ENCODE measurements around the gene WSB2. TPM values are rescaled to one million over a fixed set of nuclear protein-coding genes. Genes with fewer than 3 reads are reported as not detected.
A peak's percentile ranks its signal among the peaks of the same experiment; 100 is the strongest.

Gene WSB2
- polyA plus RNA-seq, 1 donor (not counting 4 experiments of a cell fraction or from before 2014, with no cell fraction given): 84.0 TPM

- H3K79me2 ChIP-seq (ENCODE audit: control insufficient read depth, insufficient read depth, low read length): no peaks in the 10 kb centered on the region
- H3K36me3 ChIP-seq (ENCODE audit: control insufficient read depth in 2 of 2, extremely low read depth in 1 of 2, insufficient read depth in 2 of 2, low read length in 2 of 2): no peaks in the 10 kb centered on the region
- peak overlapping the region; percentile 82 for H3K27ac ChIP-seq (ENCODE audit: control insufficient read depth, insufficient read depth, low read length)
- peak overlapping the region; percentile 42 for H3K4me2 ChIP-seq (ENCODE audit: control insufficient read depth, extremely low read depth, insufficient read depth, low read depth, low read length)
- H3K9ac ChIP-seq (ENCODE audit: control insufficient read depth, extremely low read depth, insufficient read depth, low read length): peak overlapping the region; percentile 59
- no peaks in the 10 kb centered on the region for H3K27me3 ChIP-seq (ENCODE audit: control insufficient read depth, extremely low read depth, insufficient read depth, low read length)
- no peaks in the 10 kb centered on the region for H3K9me1 ChIP-seq (ENCODE audit: control insufficient read depth, extremely low read depth, insufficient read depth, low read length)
- dilution Hi-C loops (cut with MboI; ENCODE audit: extremely low pct_ligation_motif_present, low sequenced_read_pairs): no loop called here
- peak; percentile 80 for DNase-seq (ENCODE audit: low read depth, low spot score)
- no peaks in the 10 kb centered on the region for H3K9me3 ChIP-seq (ENCODE audit: control insufficient read depth, low read depth, low read length)
- H4K20me1 ChIP-seq (ENCODE audit: control insufficient read depth, extremely low read depth, insufficient read depth, low read length): no peaks in the 10 kb centered on the region
- peaks cover 21% of the 10 kb centered on the region for H3K4me1 ChIP-seq (ENCODE audit: control insufficient read depth, extremely low read depth, insufficient read depth, low read length)
- peak overlapping the region; percentile 42 for H2AFZ ChIP-seq (ENCODE audit: control insufficient read depth, low read length)
- peak; percentile 73 for FAIRE-seq
- TF ChIP-seq CTCF (optimal IDR thresholded peaks at IDR 0.05 in 1 of 3, IDR thresholded peaks at IDR 0.05 in 1 of 3, conservative IDR thresholded peaks at IDR 0.05 in 1 of 3; ENCODE audit: extremely low read depth in 1 of 3, insufficient read depth in 2 of 3, low read length in 3 of 3): no peak
- TF ChIP-seq EZH2 (IDR thresholded peaks at IDR 0.05; ENCODE audit: low read length): no peak
- H3K4me3 ChIP-seq (ENCODE audit: control insufficient read depth in 2 of 3, extremely low read depth in 1 of 3, insufficient read depth in 2 of 3, low read depth in 1 of 3, low read length in 3 of 3): peak overlapping the region in 1 of 3 experiments; percentile 32
Measured at GRCh38 chr12:117986705-117987469, 74.1 kb downstream of the WSB2 start.

- no peak overlapping the region for H3K4me3 ChIP-seq (ENCODE audit: control insufficient read depth in 2 of 3, extremely low read depth in 1 of 3, insufficient read depth in 2 of 3, low read depth in 1 of 3, low read length in 3 of 3)
- H3K4me2 ChIP-seq (ENCODE audit: control insufficient read depth, extremely low read depth, insufficient read depth, low read depth, low read length): peak overlapping the region; percentile 12
- no peak overlapping the region for H3K27ac ChIP-seq (ENCODE audit: control insufficient read depth, insufficient read depth, low read length)
- no peaks in the 10 kb centered on the region for H4K20me1 ChIP-seq (ENCODE audit: control insufficient read depth, extremely low read depth, insufficient read depth, low read length)
- H3K4me1 ChIP-seq (ENCODE audit: control insufficient read depth, extremely low read depth, insufficient read depth, low read length): peaks cover 21% of the 10 kb centered on the region
- no peaks in the 10 kb centered on the region for H3K9me1 ChIP-seq (ENCODE audit: control insufficient read depth, extremely low read depth, insufficient read depth, low read length)
- no peak for TF ChIP-seq CTCF (optimal IDR thresholded peaks at IDR 0.05 in 1 of 3, IDR thresholded peaks at IDR 0.05 in 1 of 3, conservative IDR thresholded peaks at IDR 0.05 in 1 of 3; ENCODE audit: extremely low read depth in 1 of 3, insufficient read depth in 2 of 3, low read length in 3 of 3)
- TF ChIP-seq EZH2 (IDR thresholded peaks at IDR 0.05; ENCODE audit: low read length): no peak
- no peaks in the 10 kb centered on the region for H3K79me2 ChIP-seq (ENCODE audit: control insufficient read depth, insufficient read depth, low read length)
- no peaks in the 10 kb centered on the region for H3K36me3 ChIP-seq (ENCODE audit: control insufficient read depth in 2 of 2, extremely low read depth in 1 of 2, insufficient read depth in 2 of 2, low read length in 2 of 2)
- DNase-seq (ENCODE audit: low read depth, low spot score): no peak
- no peaks in the 10 kb centered on the region for H3K9me3 ChIP-seq (ENCODE audit: control insufficient read depth, low read depth, low read length)
- no peak overlapping the region for H3K9ac ChIP-seq (ENCODE audit: control insufficient read depth, extremely low read depth, insufficient read depth, low read length)
- dilution Hi-C loops (cut with MboI; ENCODE audit: extremely low pct_ligation_motif_present, low sequenced_read_pairs): no loop called here
- no peak overlapping the region for H2AFZ ChIP-seq (ENCODE audit: control insufficient read depth, low read length)
- no peaks in the 10 kb centered on the region for H3K27me3 ChIP-seq (ENCODE audit: control insufficient read depth, extremely low read depth, insufficient read depth, low read length)
- peak; percentile 36 for FAIRE-seq
Measured at GRCh38 chr12:117985182-117985581, 75.8 kb downstream of the WSB2 start.

Small RNA genes within 50 kb of the gene (small RNA-seq; reads per million reads assigned to genes)
- 0 reads per million in 3 experiments for gene AC131159.1 (ENCODE audit: insufficient read length in 3 of 3, low read depth in 3 of 3, low replicate concordance in 1 of 3)

Other genes with a start within 250 kb of the WSB2 start
- under 0.01 to 0.01 TPM (median 0.01 TPM) in 3 replicates for gene KSR2, start 92.2 kb downstream of the WSB2 start, polyA plus RNA-seq
- 9.2 to 24.0 TPM (median 21.2 TPM) in 3 replicates for gene RFC5, start 44.5 kb downstream of the WSB2 start, polyA plus RNA-seq
- 11.4 to 12.7 TPM (median 12.1 TPM) in 3 replicates for gene VSIG10, start 42.8 kb upstream of the WSB2 start, polyA plus RNA-seq
- 191 to 231 TPM (median 197 TPM) in 3 replicates for gene PEBP1, start 74.9 kb upstream of the WSB2 start, polyA plus RNA-seq